K562 (cell line): ENCODE data around the gene ZW10. TPM values are rescaled to one million over a fixed set of nuclear protein-coding genes. Genes with fewer than 3 reads are reported as not detected.

Experiments used
- polyA plus RNA-seq, 8 experiments: library from polyadenylated mRNA; depleted of rRNA in 4 of 8; stranded (reverse) in 5 of 8; unstranded in 3 of 8; fragments of >200 nt; fragmentation: Nextera tagmentation in 2 of 8; fragmentation: Illumina TruSeq in 1 of 8; extraction: Ambion mirVana in 2 of 8; extraction: Trizol in 1 of 8; gene quantifications; 2 replicates each; pipeline versions ENCODE4 v1.2.1 to v1.2.3, GENCODE V29; 2011 to 2014; ENCODE audit warnings: inconsistent platforms in 1 of 8, missing spikeins in 1 of 8
- small RNA-seq: library from RNA; depleted of rRNA; stranded (forward); fragments of <200 nt; gene quantifications from one replicate; pipeline ENCODE3, GENCODE V24; 2014
- total RNA-seq, 7 experiments: library from RNA; depleted of rRNA in 6 of 7; stranded (reverse); fragments of >200 nt in 6 of 7; fragmentation: Illumina TruSeq in 2 of 7; extraction: Trizol in 2 of 7; gene quantifications; 2 replicates each; pipeline versions ENCODE4 v1.2.1 to v1.2.3, GENCODE V29; 2011 to 2021; ENCODE audit warnings: low replicate concordance in 1 of 7

Gene ZW10
- total and polyA plus RNA-seq, 9 of the 15 experiments (the other 6 are each of a cell fraction or from before 2014, with no cell fraction given): 9.4 to 37.7 (median 25.0) TPM

Small RNA genes lying within 50 kb of the gene (small RNA-seq; reads per million reads assigned to genes)
- gene LRRC37A13P: not detected
- not detected for gene RPS29P19

Other genes with a start within 250 kb of the ZW10 start
- 0.57 TPM in 1 of 2 replicates, not detected in the other for gene TMPRSS5, start 67.4 kb downstream of the ZW10 start, total RNA-seq (2014; rRNA removed)
- gene TMPRSS5, start 67.4 kb downstream of the ZW10 start, total RNA-seq (2014; rRNA removed; fragmentation: Illumina TruSeq; extraction: Trizol): 0.18 TPM in 1 of 2 replicates, not detected in the other
- gene TMPRSS5, start 67.4 kb downstream of the ZW10 start, total RNA-seq (2015; rRNA removed; fragmentation: Illumina TruSeq; extraction: Trizol): 0.15 and 0.18 TPM in 2 replicates
- gene TMPRSS5, start 67.4 kb downstream of the ZW10 start, total RNA-seq (2021): 0.34 and 0.49 TPM in 2 replicates
- 0.17 and 0.24 TPM in 2 replicates for gene TMPRSS5, start 67.4 kb downstream of the ZW10 start, polyA plus RNA-seq (2011; rRNA removed)
- 0.07 and 0.08 TPM in 2 replicates for gene TMPRSS5, start 67.4 kb downstream of the ZW10 start, polyA plus RNA-seq (2014; fragmentation: Illumina TruSeq; extraction: Trizol)
- under 1 TPM; 0.08 to 0.10 TPM for gene TMPRSS5, start 67.4 kb downstream of the ZW10 start, polyA plus RNA-seq (2014; fragmentation: Nextera tagmentation; extraction: Ambion mirVana)
- 0.27 and 0.61 TPM in 2 replicates for gene TMPRSS5, start 67.4 kb downstream of the ZW10 start, polyA plus RNA-seq (2014; rRNA removed)
- not detected in 2 replicates for gene CLDN25, start 6.1 kb upstream of the ZW10 start, total RNA-seq (2014; rRNA removed)
- not detected in 2 replicates for gene CLDN25, start 6.1 kb upstream of the ZW10 start, total RNA-seq (2014; rRNA removed; fragmentation: Illumina TruSeq; extraction: Trizol)
- gene CLDN25, start 6.1 kb upstream of the ZW10 start, total RNA-seq (2015; rRNA removed; fragmentation: Illumina TruSeq; extraction: Trizol): not detected in 2 replicates
- gene CLDN25, start 6.1 kb upstream of the ZW10 start, total RNA-seq (2021): not detected in 2 replicates
- gene CLDN25, start 6.1 kb upstream of the ZW10 start, polyA plus RNA-seq (2011; rRNA removed): not detected in 2 replicates
- not detected in 2 replicates for gene CLDN25, start 6.1 kb upstream of the ZW10 start, polyA plus RNA-seq (2014; fragmentation: Illumina TruSeq; extraction: Trizol)
- gene CLDN25, start 6.1 kb upstream of the ZW10 start, polyA plus RNA-seq (2014; fragmentation: Nextera tagmentation; extraction: Ambion mirVana): not detected
- gene CLDN25, start 6.1 kb upstream of the ZW10 start, polyA plus RNA-seq (2014; rRNA removed): not detected in 2 replicates
- 16.1 and 18.8 TPM in 2 replicates for gene USP28, start 101.9 kb upstream of the ZW10 start, total RNA-seq (2014; rRNA removed)
- 35.9 and 41.8 TPM in 2 replicates for gene USP28, start 101.9 kb upstream of the ZW10 start, total RNA-seq (2014; rRNA removed; fragmentation: Illumina TruSeq; extraction: Trizol)
- 28.0 and 28.5 TPM in 2 replicates for gene USP28, start 101.9 kb upstream of the ZW10 start, total RNA-seq (2015; rRNA removed; fragmentation: Illumina TruSeq; extraction: Trizol)
- 20.3 and 20.9 TPM in 2 replicates for gene USP28, start 101.9 kb upstream of the ZW10 start, total RNA-seq (2021)
- 36.4 and 43.5 TPM in 2 replicates for gene USP28, start 101.9 kb upstream of the ZW10 start, polyA plus RNA-seq (2011; rRNA removed)
- gene USP28, start 101.9 kb upstream of the ZW10 start, polyA plus RNA-seq (2014; fragmentation: Illumina TruSeq; extraction: Trizol): 29.1 and 42.7 TPM in 2 replicates
- gene USP28, start 101.9 kb upstream of the ZW10 start, polyA plus RNA-seq (2014; fragmentation: Nextera tagmentation; extraction: Ambion mirVana): 1 to 10 TPM; 3.7 to 7.1 TPM
- 18.7 and 20.7 TPM in 2 replicates for gene USP28, start 101.9 kb upstream of the ZW10 start, polyA plus RNA-seq (2014; rRNA removed)
- gene HTR3B, start 131.1 kb upstream of the ZW10 start, total RNA-seq (2014; rRNA removed): not detected in 2 replicates
- not detected in 2 replicates for gene HTR3B, start 131.1 kb upstream of the ZW10 start, total RNA-seq (2014; rRNA removed; fragmentation: Illumina TruSeq; extraction: Trizol)
- gene HTR3B, start 131.1 kb upstream of the ZW10 start, total RNA-seq (2015; rRNA removed; fragmentation: Illumina TruSeq; extraction: Trizol): not detected in 2 replicates
- gene HTR3B, start 131.1 kb upstream of the ZW10 start, total RNA-seq (2021): not detected in 2 replicates
- not detected in 2 replicates for gene HTR3B, start 131.1 kb upstream of the ZW10 start, polyA plus RNA-seq (2011; rRNA removed)
- gene HTR3B, start 131.1 kb upstream of the ZW10 start, polyA plus RNA-seq (2014; fragmentation: Illumina TruSeq; extraction: Trizol): not detected in 2 replicates
- gene HTR3B, start 131.1 kb upstream of the ZW10 start, polyA plus RNA-seq (2014; fragmentation: Nextera tagmentation; extraction: Ambion mirVana): not detected
- not detected in 2 replicates for gene HTR3B, start 131.1 kb upstream of the ZW10 start, polyA plus RNA-seq (2014; rRNA removed)
- gene HTR3A, start 201.4 kb upstream of the ZW10 start, total RNA-seq (2014; rRNA removed): not detected in 2 replicates
- not detected in 2 replicates for gene HTR3A, start 201.4 kb upstream of the ZW10 start, total RNA-seq (2014; rRNA removed; fragmentation: Illumina TruSeq; extraction: Trizol)
- not detected in 2 replicates for gene HTR3A, start 201.4 kb upstream of the ZW10 start, total RNA-seq (2015; rRNA removed; fragmentation: Illumina TruSeq; extraction: Trizol)
- gene HTR3A, start 201.4 kb upstream of the ZW10 start, total RNA-seq (2021): not detected in 2 replicates
- not detected in 2 replicates for gene HTR3A, start 201.4 kb upstream of the ZW10 start, polyA plus RNA-seq (2011; rRNA removed)
- not detected in 2 replicates for gene HTR3A, start 201.4 kb upstream of the ZW10 start, polyA plus RNA-seq (2014; fragmentation: Illumina TruSeq; extraction: Trizol)
- gene HTR3A, start 201.4 kb upstream of the ZW10 start, polyA plus RNA-seq (2014; fragmentation: Nextera tagmentation; extraction: Ambion mirVana): not detected
- gene HTR3A, start 201.4 kb upstream of the ZW10 start, polyA plus RNA-seq (2014; rRNA removed): not detected in 2 replicates